NCI-H2107 treated with DMSO at 0.1 percent for 48 hours (cell line): Measurements from ENCODE around the gene PTGES2.

Source experiments
- DNase-seq: peaks from one replicate; lab custom pipeline; 2025; ENCODE audit not compliant: unreplicated experiment; lab: John Stamatoyannopoulos, UW

PTGES2 gene

GRCh38 chr9:128153947-128154695 is 26.6 kb upstream of the PTGES2 start:
- DNase-seq: no peak

DNA sequence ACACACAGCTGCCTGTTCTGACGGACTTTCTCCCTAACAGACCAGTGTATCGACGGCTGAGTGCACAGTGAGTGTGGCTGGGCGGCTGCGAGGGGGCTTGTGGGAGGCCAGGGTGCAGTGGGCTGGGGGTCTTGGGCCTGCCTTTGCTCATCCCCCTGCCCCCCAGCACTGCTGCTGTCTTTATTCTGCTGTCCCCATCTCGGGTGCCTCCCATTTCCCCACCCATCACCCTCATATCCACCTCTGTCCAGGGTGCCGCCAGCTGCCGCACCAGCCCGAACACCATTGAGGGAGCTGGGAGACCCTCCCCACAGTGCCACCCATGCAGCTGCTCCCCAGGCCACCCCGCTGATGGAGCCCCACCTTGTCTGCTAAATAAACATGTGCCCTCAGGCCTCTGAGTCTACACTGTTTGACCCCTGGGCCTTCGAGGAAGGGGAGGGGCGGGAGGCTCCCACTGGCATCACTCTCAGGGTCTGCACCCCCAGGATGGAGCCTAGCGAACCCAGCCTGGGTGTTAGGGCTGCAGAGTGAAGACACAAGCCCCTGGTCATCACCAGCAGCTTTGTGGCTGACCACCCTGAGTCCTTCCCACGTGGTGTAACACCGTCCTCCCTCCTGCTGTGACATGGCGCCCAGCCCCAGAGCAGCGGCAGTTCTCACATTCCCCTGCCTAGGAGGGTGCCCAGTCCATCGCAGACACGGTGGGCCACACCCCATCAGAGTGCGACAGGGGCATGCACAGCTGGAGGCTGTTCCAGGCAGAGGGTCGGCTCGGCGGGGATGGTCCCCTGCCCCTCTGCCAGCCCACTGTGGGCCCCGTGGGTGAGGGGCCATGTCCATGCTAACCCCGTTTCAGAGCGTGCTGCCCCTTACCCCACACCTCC is 25.8 kb upstream of the PTGES2 start:
- no peak for DNase-seq

- no peak for DNase-seq
These were observed 24.9 kb upstream of the PTGES2 start for GRCh38 chr9:128152133-128153059.

GRCh38 chr9:128151309-128152132 is 24.0 kb upstream of the PTGES2 start:
- no peak for DNase-seq

DNA sequence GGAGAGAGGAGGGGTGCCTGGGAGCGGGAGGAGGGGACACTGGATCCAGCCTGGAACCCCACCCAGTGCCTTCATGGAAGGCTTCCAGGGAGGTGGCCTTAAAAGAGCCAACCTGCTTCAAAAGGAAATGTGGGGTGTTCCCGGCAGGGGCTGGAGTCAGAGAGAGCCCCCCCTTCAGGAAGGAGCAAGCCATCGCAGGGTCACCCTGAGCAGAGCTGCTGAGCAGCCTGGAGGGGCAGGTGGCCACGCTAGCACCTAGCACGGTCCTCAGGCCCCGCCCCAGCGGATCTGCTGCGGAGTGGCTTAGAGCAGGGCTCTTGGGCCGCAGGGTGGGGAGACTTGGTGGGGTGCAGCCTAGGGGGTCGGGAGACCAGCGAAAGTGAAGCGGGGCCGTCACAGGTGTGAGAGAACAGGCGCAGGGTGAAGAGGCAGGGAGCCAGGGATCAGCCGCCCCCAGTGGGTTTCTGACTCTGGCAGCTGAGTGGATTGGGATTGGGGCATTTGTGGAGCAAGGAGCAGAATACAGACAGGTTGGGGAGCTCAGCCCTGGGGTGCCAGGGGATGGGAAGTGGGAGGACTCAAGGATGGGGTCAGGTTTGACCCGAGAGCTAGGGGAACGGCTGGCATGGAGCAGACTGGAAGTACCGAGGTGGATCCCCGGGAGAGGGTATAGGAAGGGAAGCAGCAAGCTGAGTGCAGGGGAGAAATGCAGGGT is 23.2 kb upstream of the PTGES2 start:
- no peak for DNase-seq

DNA sequence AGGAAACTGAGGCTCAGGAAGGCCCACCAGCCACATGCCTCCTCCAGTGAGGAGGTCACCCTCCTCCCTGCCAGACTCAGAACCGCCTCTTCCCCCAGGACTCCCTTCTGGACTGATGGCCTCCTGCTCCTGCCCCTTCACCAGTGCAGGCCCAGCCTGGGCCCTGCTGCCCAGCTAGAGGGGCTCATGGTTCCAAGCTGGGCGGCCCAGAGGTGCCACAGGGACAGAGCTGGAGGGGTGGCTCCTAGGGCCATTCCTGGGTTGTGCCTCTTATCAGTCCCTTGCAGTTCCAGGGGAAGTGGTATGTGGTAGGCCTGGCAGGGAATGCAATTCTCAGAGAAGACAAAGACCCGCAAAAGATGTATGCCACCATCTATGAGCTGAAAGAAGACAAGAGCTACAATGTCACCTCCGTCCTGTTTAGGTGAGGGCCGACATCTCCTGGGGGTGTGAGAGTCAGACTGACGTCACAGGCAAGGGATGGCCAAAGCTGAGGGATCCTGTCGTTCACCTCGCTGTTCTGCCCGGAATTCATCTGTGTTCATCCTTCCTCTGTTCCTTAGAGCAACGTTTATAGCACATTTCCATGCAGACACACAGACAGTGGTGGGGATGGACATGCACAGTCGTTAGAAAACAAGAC is 22.5 kb upstream of the PTGES2 start:
- no peak for DNase-seq

DNA sequence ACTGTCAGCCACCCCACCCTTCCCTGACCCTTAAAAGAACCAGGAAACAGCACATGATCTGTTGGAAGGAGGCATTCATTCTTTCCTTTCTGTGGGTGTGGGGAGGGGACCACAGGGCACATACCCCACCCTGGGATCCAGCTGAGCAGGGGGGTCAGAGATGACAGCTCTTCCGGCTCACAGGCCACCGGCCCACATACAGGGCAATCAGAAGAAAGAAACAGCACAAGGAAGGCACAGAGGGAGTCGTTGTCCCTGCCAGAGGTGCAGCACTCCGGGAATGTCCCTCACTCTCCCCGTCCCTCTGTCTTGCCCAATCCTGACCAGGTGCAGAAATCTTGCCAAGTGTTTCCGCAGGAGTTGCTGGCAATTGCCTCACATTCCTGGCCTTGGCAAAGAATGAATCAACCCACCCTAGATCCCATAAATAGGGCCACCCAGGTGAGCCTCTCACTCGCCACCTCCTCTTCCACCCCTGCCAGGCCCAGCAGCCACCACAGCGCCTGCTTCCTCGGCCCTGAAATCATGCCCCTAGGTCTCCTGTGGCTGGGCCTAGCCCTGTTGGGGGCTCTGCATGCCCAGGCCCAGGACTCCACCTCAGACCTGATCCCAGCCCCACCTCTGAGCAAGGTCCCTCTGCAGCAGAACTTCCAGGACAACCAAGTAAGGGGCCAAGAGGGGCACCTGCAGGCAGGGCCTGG is 21.6 kb upstream of the PTGES2 start, which contains the start of gene LCN2:
Gene LCN2, plus strand, starts transcription at position 453 of the 701 bp plus-strand sequence. Its CDS starts 73 bp downstream, at position 526.
- DNase-seq: no peak

- no peak for DNase-seq
These were observed 21.0 kb upstream of the PTGES2 start for GRCh38 chr9:128148509-128149000.

DNA sequence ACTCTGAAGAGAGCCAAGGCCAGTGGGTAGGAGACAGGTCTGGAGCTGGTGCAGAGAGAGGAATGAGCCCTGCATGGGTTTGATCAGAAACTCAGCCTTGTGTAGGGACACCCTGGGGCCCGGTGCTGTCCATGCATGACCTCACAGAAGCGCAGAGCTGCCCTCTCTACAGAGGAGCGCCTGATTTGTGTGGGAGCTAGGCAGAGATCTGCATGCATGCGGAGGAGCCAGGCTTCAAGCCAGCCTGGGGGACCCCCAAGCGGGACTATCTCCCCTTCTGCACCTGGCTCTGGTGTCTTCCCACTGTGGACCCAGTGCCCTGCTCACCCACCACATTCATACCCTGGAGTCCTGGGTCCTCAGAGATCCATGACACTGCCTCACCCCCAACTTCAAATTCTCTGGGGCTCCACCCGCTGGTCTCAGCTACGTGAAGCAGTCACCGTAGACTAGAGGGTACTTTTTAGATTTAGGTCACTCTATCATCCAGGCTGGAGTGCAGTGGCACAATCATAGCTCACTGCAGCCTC is 19.1 kb upstream of the PTGES2 start:
- DNase-seq: no peak

GRCh38 chr9:128145951-128146351 is 18.4 kb upstream of the PTGES2 start:
- DNase-seq: no peak

DNA sequence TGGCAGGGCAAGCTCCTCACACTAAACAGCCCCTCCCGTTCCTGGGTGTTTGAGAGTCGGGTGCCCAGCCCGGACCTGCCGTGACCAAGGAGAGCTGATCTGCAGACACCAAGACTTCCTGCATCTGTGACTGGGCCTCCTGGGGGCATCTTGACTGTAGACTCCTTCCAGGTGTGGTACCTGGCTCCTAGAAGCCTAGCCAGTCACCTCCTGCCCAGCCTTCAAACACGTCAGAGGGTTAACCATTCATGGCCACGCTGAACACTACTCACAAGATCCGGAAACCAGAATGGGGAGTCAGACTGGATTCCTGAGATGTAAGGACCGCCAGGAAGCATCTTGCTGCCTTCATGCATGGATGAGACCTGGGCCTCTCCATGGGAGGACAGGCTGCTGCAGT is 18.0 kb upstream of the PTGES2 start:
- DNase-seq: no peak

GRCh38 chr9:128144239-128145181 is 17.0 kb upstream of the PTGES2 start:
- no peak for DNase-seq

GRCh38 chr9:128143525-128144238 is 16.2 kb upstream of the PTGES2 start:
- no peak for DNase-seq

- DNase-seq: no peak
These were observed 15.1 kb upstream of the PTGES2 start for GRCh38 chr9:128142596-128142995.

DNA sequence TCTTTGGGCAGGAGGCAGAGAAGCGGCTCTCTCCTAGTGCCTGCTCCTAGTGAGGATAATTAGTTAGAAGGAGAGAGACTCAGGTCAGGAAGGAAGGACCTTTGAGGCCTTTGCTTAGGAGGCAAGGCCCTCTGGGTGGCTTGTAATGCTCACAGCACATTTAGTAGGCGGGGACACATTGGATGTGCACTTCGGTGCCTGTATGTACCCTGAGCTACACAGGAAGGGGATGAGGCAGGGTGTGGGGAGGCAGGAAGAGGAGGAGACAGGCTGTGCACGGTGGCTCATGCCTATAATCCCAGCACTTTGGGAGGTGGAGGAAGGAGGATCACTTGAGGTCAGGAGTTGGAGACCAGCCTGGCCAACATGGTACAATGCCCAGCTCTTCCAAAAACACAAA is 14.5 kb upstream of the PTGES2 start:
- no peak for DNase-seq

DNA sequence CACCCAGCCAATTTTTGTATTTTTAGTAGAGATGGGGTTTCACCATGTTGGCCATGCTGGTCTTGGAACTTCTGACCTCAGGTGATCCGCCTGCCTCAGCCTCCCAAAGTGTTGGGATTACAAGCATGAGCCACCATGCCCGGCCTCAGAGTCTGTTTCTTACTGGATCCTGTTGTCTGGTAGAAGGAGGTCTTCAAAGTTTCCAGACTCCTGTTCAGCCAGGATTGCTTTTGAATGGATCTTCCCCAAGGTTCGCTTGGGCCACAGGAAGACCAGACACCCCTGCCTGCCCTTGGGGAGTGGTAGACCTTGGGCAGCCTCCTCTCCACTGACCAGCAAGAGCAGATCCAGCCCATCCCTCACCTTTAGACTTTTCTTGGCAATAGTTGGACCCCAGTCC is 14.1 kb upstream of the PTGES2 start:
- DNase-seq: no peak
